K562 (cell line): ENCODE data around the gene PRKG2. TPM values are rescaled to one million over a fixed set of nuclear protein-coding genes. Genes with fewer than 3 reads are reported as not detected.

ENCODE experiments used
- ATAC-seq: fragments of 200-7000 bp; cut with Tn5 transposase; 3 replicates; pipeline ENCODE4 v1.9.1; 2020; ENCODE audit warnings: moderate library complexity
- BruUV-seq: library from RNA; stranded (reverse); fragments of 400-500 nt; replicated peaks from 2 replicates; lab custom pipeline; 2021; lab: Mats Ljungman, UMichigan
- CTCF ChIA-PET: fragments of 300-600 bp; formaldehyde crosslinking; extraction: SDS; loops from one replicate; lab custom pipeline; 2021; ENCODE audit warnings: low intra/inter-chr PET ratio; lab: Yijun Ruan, JAX
- POLR2A ChIA-PET: fragments of 300-600, 350-650 bp; sonication (Branson Sonifier 250); formaldehyde crosslinking; extraction: SDS; loops from one replicate; lab custom pipeline; 2021; ENCODE audit warnings: antibody characterized with exemption, inconsistent platforms; lab: Yijun Ruan, JAX
- DNase-seq, 4 experiments: peaks; one replicate each; pipeline versions ENCODE4 v3.0.0 to v3.0.0-alpha.2; 2011 to 2018; ENCODE audit warnings: low spot score in 3 of 4, mixed read lengths in 3 of 4; ENCODE audit errors: extremely low read depth in 1 of 4
- FAIRE-seq: peaks from 2 replicates; lab custom pipeline; 2011; peaks lifted over from hg19 to GRCh38; lab: Jason Lieb, UNC
- H2AFZ ChIP-seq: 2 replicates; pipeline ENCODE4 v1.6.0; 2011; ENCODE audit warnings: low read depth, low read length, control low read depth, inconsistent platforms
- H3K27ac ChIP-seq: fragments of 200-600 bp; 3 replicates; pipeline ENCODE4 v1.8.0; 2011; ENCODE audit warnings: low read depth, mild to moderate bottlenecking, control low read depth, inconsistent platforms, low read length, moderate library complexity, mixed read lengths; ENCODE audit errors: extremely low read depth
- H3K27me3 ChIP-seq, 2 experiments: fragments of 300-600 bp in 1 of 2; 2 replicates in 1 of 2; 3 replicates in 1 of 2; pipeline versions ENCODE4 v1.6.0 to v1.8.0; 2011; ENCODE audit warnings: inconsistent platforms in 2 of 2, low read length in 2 of 2, mild to moderate bottlenecking in 1 of 2, mixed read lengths in 1 of 2, moderate library complexity in 1 of 2; ENCODE audit not compliant: control insufficient read depth in 2 of 2, insufficient read depth in 2 of 2
- H3K36me3 ChIP-seq: fragments of 300-600 bp; 3 replicates; pipeline ENCODE4 v1.8.0; 2011; ENCODE audit warnings: mild to moderate bottlenecking, low read length, inconsistent platforms; ENCODE audit not compliant: control insufficient read depth, insufficient read depth
- H3K4me1 ChIP-seq, 2 experiments: fragments of 200-600 bp in 1 of 2; replicated peaks in 1 of 2; 2 replicates in 1 of 2; 3 replicates in 1 of 2; pipeline versions ENCODE4 v1.5.1 to v1.8.0; 2011; ENCODE audit warnings: inconsistent platforms in 2 of 2, low read length in 2 of 2, mild to moderate bottlenecking in 1 of 2, mixed read lengths in 1 of 2, moderate library complexity in 1 of 2; ENCODE audit not compliant: control insufficient read depth in 2 of 2, insufficient read depth in 2 of 2
- H3K4me2 ChIP-seq: 2 replicates; pipeline ENCODE4 v1.6.1; 2011; ENCODE audit warnings: low read length, control low read depth, inconsistent platforms, mixed read lengths; ENCODE audit not compliant: insufficient read depth
- H3K4me3 ChIP-seq: fragments of 200-600 bp; sonication (generic), shearing (Covaris generic); 2 replicates; pipeline ENCODE4 v1.5.1; 2016; ENCODE audit warnings: control low read depth, inconsistent platforms
- H3K79me2 ChIP-seq: fragments of 200-600 bp; 3 replicates; pipeline ENCODE4 v1.8.0; 2011; ENCODE audit warnings: low read length, inconsistent platforms; ENCODE audit not compliant: control insufficient read depth, insufficient read depth
- H3K9ac ChIP-seq, 2 experiments: 2 replicates each; pipeline versions ENCODE4 v1.6.0 to v1.6.1; 2011; ENCODE audit warnings: low read depth in 2 of 2, low read length in 2 of 2, control low read depth in 1 of 2, inconsistent platforms in 1 of 2, mild to moderate bottlenecking in 1 of 2, mixed read lengths in 1 of 2; ENCODE audit not compliant: insufficient read depth in 1 of 2
- H3K9me1 ChIP-seq: one replicate; pipeline ENCODE4 v1.6.0; 2011; ENCODE audit warnings: inconsistent platforms, mild to moderate bottlenecking, low read length, moderate library complexity; ENCODE audit not compliant: control insufficient read depth, insufficient read depth
- H3K9me3 ChIP-seq: replicated peaks from 2 replicates; pipeline ENCODE4 v1.5.1; 2011; ENCODE audit warnings: low read depth, low read length, inconsistent platforms; ENCODE audit not compliant: control insufficient read depth, insufficient read depth
- H4K20me1 ChIP-seq: replicated peaks from 2 replicates; pipeline ENCODE4 v1.6.1; 2011; ENCODE audit warnings: low read length, inconsistent platforms, mixed read lengths; ENCODE audit not compliant: control insufficient read depth, insufficient read depth
- CAMTA2 ChIP-seq: fragments of 250-450 bp; sonication (Bioruptor Pico); conservative IDR thresholded peaks from 2 replicates; pipeline ENCODE4 v1.5.1; 2022
- CBFB ChIP-seq: sonication (generic); formaldehyde crosslinking; IDR thresholded peaks from 2 replicates; pipeline ENCODE4 v1.4.0; 2020; ENCODE audit warnings: mild to moderate bottlenecking, missing genetic modification reagents
- CEBPG ChIP-seq, 3 experiments: fragments of 200-800 bp in 1 of 3; sonication (Bioruptor generic) in 1 of 3; sonication (generic) in 1 of 3; formaldehyde crosslinking in 1 of 3; IDR thresholded peaks in 2 of 3; conservative IDR thresholded peaks in 1 of 3; 2 replicates each; pipeline versions ENCODE4 v1.6.1 to v1.8.0; 2016 to 2022; ENCODE audit warnings: missing compliant biosample characterization in 2 of 3, missing genetic modification characterization in 2 of 3, mild to moderate bottlenecking in 1 of 3, missing genetic modification reagents in 1 of 3
- ETV6 ChIP-seq, 3 experiments: fragments of 150-350 bp in 1 of 3; sonication (generic) in 1 of 3; formaldehyde crosslinking in 1 of 3; IDR thresholded peaks; 2 replicates each; pipeline versions ENCODE4 v1.6.1 to v1.8.0; 2014 to 2022; ENCODE audit warnings: borderline replicate concordance in 2 of 3, low read depth in 2 of 3, antibody characterized with exemption in 1 of 3, low read length in 1 of 3, mild to moderate bottlenecking in 1 of 3, missing genetic modification reagents in 1 of 3
- PBX2 ChIP-seq, 2 experiments: IDR thresholded peaks in 1 of 2; conservative IDR thresholded peaks in 1 of 2; 2 replicates each; pipeline ENCODE4 v1.6.1; 2016; ENCODE audit warnings: low read depth in 2 of 2, mild to moderate bottlenecking in 1 of 2, missing compliant biosample characterization in 1 of 2, missing genetic modification characterization in 1 of 2, moderate library complexity in 1 of 2
- WGBS: fragments of 100-300 bp; shearing (Covaris generic); methylation state at CpG from one replicate; pipeline ENCODE4 v1.1.6; 2016; ENCODE audit warnings: low coverage, mixed read lengths; ENCODE audit not compliant: insufficient coverage; ENCODE audit errors: missing lambda C conversion rate; 5-methylcytosine and 5-hydroxymethylcytosine counted together
- in situ Hi-C: fragments of 300-500 bp; cut with MboI; formaldehyde crosslinking; loops from 4 replicates; pipeline ENCODE4 v1.15.0; 2018; ENCODE audit warnings: inconsistent platforms, mixed read lengths
- intact Hi-C: fragments of 100-400 bp; cut with micrococcal nuclease; formaldehyde crosslinking; loops from 2 replicates; pipeline ENCODE4 v1.14.2; 2022
- polyA plus RNA-seq, 8 experiments: library from polyadenylated mRNA; depleted of rRNA in 4 of 8; stranded (reverse) in 5 of 8; unstranded in 3 of 8; fragments of >200 nt; fragmentation: Nextera tagmentation in 2 of 8; fragmentation: Illumina TruSeq in 1 of 8; extraction: Ambion mirVana in 2 of 8; extraction: Trizol in 1 of 8; gene quantifications; 2 replicates each; pipeline versions ENCODE4 v1.2.1 to v1.2.3, GENCODE V29; 2011 to 2014; ENCODE audit warnings: inconsistent platforms in 1 of 8, missing spikeins in 1 of 8
- total RNA-seq, 7 experiments: library from RNA; depleted of rRNA in 6 of 7; stranded (reverse); fragments of >200 nt in 6 of 7; fragmentation: Illumina TruSeq in 2 of 7; extraction: Trizol in 2 of 7; gene quantifications; 2 replicates each; pipeline versions ENCODE4 v1.2.1 to v1.2.3, GENCODE V29; 2011 to 2021; ENCODE audit warnings: low replicate concordance in 1 of 7
- TF ChIP-seq, protein P1 (sequence below): fragments of 450-650 bp; IDR thresholded peaks from one replicate; pipeline ENCODE4 v1.6.1; 2018; ENCODE audit warnings: mild to moderate bottlenecking, moderate library complexity; ENCODE audit not compliant: partially characterized antibody
- TF ChIP-seq, protein P2 (sequence below): sonication (generic); formaldehyde crosslinking; IDR thresholded peaks from 2 replicates; pipeline ENCODE4 v1.8.0; 2022; ENCODE audit warnings: missing genetic modification reagents, mild to moderate bottlenecking, borderline replicate concordance

PRKG2 gene
- total and polyA plus RNA-seq, 9 of the 15 experiments (the other 6 are each of a cell fraction or from before 2014, with no cell fraction given) = 0.01 to 0.68 (median 0.34) TPM

DNA sequence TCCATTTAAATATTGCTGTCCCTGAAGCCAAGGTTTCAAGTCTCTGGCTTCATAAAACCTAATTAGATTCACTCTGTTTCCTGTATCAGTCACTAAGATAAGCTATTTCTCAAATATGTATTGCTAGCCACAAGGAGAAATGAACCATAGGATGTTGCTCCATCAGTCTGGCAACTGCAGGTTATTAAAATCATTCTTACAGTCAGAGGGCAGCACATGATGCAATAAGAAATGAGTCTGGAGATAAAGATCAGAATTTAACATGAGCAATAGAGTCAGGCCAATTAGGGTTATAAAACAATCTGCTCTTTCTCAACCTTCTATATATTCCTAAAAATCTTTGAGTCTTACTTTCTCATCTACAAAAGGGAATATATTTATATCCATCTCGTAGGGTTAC is 7.2 kb downstream of the PRKG2 start:
- no peaks in the 10 kb centered on the region for H3K4me1 ChIP-seq
- DNase-seq (no peak), ATAC-seq (no peak), FAIRE-seq (no peak)
- TF ChIP-seq CAMTA2 (CRISPR knock-in tag) (no peak), CEBPG (CRISPR knock-in tag; IDR thresholded peaks at IDR 0.05) (no peak), CEBPG (tag; conservative IDR thresholded peaks at IDR 0.05 in 1 of 2, IDR thresholded peaks at IDR 0.05 in 1 of 2) (0 out of 4 replicates have a peak, but pooled peaks of 1 of the 2 experiments have one; percentile 16)
- intact Hi-C loops = no loop called here
- POLR2A ChIA-PET = no interaction called here
- no peaks in the 10 kb centered on the region for H3K79me2 ChIP-seq
- in situ Hi-C loops = no loop called here
- no peaks in the 10 kb centered on the region for H3K36me3 ChIP-seq
- no peaks in the 10 kb centered on the region for H3K9me1 ChIP-seq
- H2AFZ ChIP-seq = no peak overlapping the region
- no peak overlapping the region for H3K4me2 ChIP-seq
- BruUV-seq = no TSS peak
- H3K9ac ChIP-seq = no peak overlapping the region
- CTCF ChIA-PET = no interaction called here
- H3K27me3 ChIP-seq = no peaks in the 10 kb centered on the region
- 0% methylated on average over 1 of the region's 1 CpG for WGBS
- H3K9me3 ChIP-seq = no peaks in the 10 kb centered on the region
- H3K4me3 ChIP-seq = no peak overlapping the region
- H4K20me1 ChIP-seq = no peaks in the 10 kb centered on the region
- no peak overlapping the region for H3K27ac ChIP-seq

DNA sequence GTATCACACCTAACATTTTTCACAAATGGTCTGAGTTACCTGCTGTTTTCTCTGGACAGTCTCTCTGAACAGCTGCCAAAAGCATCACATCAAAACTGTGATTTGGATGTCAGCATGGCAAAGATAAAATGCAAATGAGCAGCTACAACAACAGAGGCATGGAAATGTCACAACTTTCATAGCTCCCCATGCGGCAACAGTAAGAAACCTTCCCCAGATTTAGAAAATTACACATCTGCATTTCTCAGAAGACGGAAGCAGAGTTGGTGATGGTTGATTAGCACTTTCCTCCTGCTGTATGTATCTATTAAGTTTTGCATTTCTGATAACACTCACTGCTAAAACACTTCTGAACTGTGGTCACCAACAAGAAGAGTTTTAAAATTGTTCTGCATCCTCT is 9.7 kb downstream of the PRKG2 start:
- H3K9me3 ChIP-seq = no peaks in the 10 kb centered on the region
- in situ Hi-C loops = no loop called here
- H3K9ac ChIP-seq = no peak overlapping the region
- no peaks in the 10 kb centered on the region for H4K20me1 ChIP-seq
- no peaks in the 10 kb centered on the region for H3K79me2 ChIP-seq
- intact Hi-C loops = no loop called here
- no peak for ATAC-seq
- H3K36me3 ChIP-seq = no peaks in the 10 kb centered on the region
- no peak overlapping the region for H2AFZ ChIP-seq
- 0% methylated on average over 2 of the region's 2 CpGs for WGBS
- POLR2A ChIA-PET = no interaction called here
- no peaks in the 10 kb centered on the region for H3K9me1 ChIP-seq
- no peak for DNase-seq
- CTCF ChIA-PET = no interaction called here
- H3K27me3 ChIP-seq = no peaks in the 10 kb centered on the region
- no peak for FAIRE-seq
- no TSS peak for BruUV-seq
- H3K4me2 ChIP-seq = no peak overlapping the region
- H3K27ac ChIP-seq = no peak overlapping the region
- no peaks in the 10 kb centered on the region for H3K4me1 ChIP-seq
- H3K4me3 ChIP-seq = no peak overlapping the region
- TF ChIP-seq, protein P1, sequence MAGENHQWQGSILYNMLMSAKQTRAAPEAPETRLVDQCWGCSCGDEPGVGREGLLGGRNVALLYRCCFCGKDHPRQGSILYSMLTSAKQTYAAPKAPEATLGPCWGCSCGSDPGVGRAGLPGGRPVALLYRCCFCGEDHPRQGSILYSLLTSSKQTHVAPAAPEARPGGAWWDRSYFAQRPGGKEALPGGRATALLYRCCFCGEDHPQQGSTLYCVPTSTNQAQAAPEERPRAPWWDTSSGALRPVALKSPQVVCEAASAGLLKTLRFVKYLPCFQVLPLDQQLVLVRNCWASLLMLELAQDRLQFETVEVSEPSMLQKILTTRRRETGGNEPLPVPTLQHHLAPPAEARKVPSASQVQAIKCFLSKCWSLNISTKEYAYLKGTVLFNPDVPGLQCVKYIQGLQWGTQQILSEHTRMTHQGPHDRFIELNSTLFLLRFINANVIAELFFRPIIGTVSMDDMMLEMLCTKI = no peak
- TF ChIP-seq, protein P2, sequence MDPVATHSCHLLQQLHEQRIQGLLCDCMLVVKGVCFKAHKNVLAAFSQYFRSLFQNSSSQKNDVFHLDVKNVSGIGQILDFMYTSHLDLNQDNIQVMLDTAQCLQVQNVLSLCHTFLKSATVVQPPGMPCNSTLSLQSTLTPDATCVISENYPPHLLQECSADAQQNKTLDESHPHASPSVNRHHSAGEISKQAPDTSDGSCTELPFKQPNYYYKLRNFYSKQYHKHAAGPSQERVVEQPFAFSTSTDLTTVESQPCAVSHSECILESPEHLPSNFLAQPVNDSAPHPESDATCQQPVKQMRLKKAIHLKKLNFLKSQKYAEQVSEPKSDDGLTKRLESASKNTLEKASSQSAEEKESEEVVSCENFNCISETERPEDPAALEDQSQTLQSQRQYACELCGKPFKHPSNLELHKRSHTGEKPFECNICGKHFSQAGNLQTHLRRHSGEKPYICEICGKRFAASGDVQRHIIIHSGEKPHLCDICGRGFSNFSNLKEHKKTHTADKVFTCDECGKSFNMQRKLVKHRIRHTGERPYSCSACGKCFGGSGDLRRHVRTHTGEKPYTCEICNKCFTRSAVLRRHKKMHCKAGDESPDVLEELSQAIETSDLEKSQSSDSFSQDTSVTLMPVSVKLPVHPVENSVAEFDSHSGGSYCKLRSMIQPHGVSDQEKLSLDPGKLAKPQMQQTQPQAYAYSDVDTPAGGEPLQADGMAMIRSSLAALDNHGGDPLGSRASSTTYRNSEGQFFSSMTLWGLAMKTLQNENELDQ (CRISPR knock-in tag) = no peak
- no peak for TF ChIP-seq CBFB (CRISPR knock-in tag)
- no peak for TF ChIP-seq ETV6 (IDR thresholded peaks at IDR 0.05; ENCODE audit: borderline replicate concordance in 1 of 2, low read depth in 2 of 2, low read length in 1 of 2)
- TF ChIP-seq ETV6 (CRISPR knock-in tag; IDR thresholded peaks at IDR 0.05; ENCODE audit: borderline replicate concordance) = no peak
- TF ChIP-seq PBX2 (CRISPR knock-in tag; IDR thresholded peaks at IDR 0.05; ENCODE audit: low read depth) = no peak
- no peak for TF ChIP-seq PBX2 (tag; conservative IDR thresholded peaks at IDR 0.05; ENCODE audit: low read depth)
